ENCODE measurements around the gene CGB7. TPM values are rescaled to one million over a fixed set of nuclear protein-coding genes. Genes with fewer than 3 reads are reported as not detected.
A peak's percentile ranks its signal among the peaks of the same experiment; 100 is the strongest.

The CGB7 gene
- total RNA-seq, 4 donors from 2014 or later, result not detected

GRCh38 chr19:49101160-49101559 is 43.6 kb upstream of the CGB7 start:
- H3K4me1 ChIP-seq, result no peaks in the 10 kb centered on the region
- H3K4me3 ChIP-seq, result no peak overlapping the region
- H3K9me3 ChIP-seq, result no peaks in the 10 kb centered on the region
- no peaks in the 10 kb centered on the region for H3K27me3 ChIP-seq
- intact Hi-C loops (cut with DNase I; ENCODE audit: low total_unique reads), result no loop called here
- H3K27ac ChIP-seq, result no peak overlapping the region
- no peaks in the 10 kb centered on the region for H3K36me3 ChIP-seq
- no peak for DNase-seq
- no peak for TF ChIP-seq CTCF (IDR thresholded peaks at IDR 0.05)
- no peak for TF ChIP-seq POLR2A (IDR thresholded peaks at IDR 0.05)

DNA sequence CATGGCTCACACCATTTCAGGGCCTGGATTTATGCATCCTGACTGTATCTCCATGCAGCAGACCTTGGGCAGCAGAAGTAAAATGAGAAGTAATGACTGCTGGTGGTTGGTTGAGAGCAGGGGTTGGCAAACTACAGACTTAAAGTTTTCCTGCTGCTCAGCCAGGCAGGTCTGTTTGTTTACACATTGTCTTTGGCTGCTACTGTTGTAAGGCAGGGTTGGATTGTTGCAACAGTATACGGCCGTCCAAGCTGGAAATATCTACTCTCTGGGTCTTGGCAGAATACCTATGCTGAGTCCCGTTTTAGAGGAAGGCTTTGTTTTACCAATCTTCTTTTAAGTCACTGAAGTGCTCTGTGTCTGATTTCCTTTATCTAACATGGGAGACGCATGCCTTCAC is 41.2 kb upstream of the CGB7 start:
- no peak for DNase-seq
- Histone ChIP-seq H3K36me3 (no peaks in the 10 kb centered on the region), H3K4me3 (no peak overlapping the region), H3K27ac (no peak overlapping the region), H3K9me3 (no peaks in the 10 kb centered on the region), H3K4me1 (no peaks in the 10 kb centered on the region), H3K27me3 (no peaks in the 10 kb centered on the region)
- intact Hi-C loops (cut with DNase I; ENCODE audit: low total_unique reads), result loop anchor here (5.0 to 10.0 kb wide), 2 partner anchors 46 to 109 kb away; no protein-coding TSS in a partner anchor
- no peak for TF ChIP-seq POLR2A (IDR thresholded peaks at IDR 0.05)
- TF ChIP-seq CTCF (IDR thresholded peaks at IDR 0.05), result no peak

- intact Hi-C loops (cut with DNase I; ENCODE audit: low total_unique reads), result loop anchor here (5.0 to 10.0 kb wide), 2 partner anchors 47 to 110 kb away; no protein-coding TSS in a partner anchor
- no peaks in the 10 kb centered on the region for H3K27me3 ChIP-seq
- TF ChIP-seq POLR2A (IDR thresholded peaks at IDR 0.05) (no peak), CTCF (IDR thresholded peaks at IDR 0.05) (peak; percentile 92 to 99 (median 96))
- no peaks in the 10 kb centered on the region for H3K9me3 ChIP-seq
- peak; percentile 69 to 71 for DNase-seq
- H3K4me1 ChIP-seq, result no peaks in the 10 kb centered on the region
- H3K4me3 ChIP-seq, result no peak overlapping the region
- no peak overlapping the region for H3K27ac ChIP-seq
- no peaks in the 10 kb centered on the region for H3K36me3 ChIP-seq
Observed at GRCh38 chr19:49097453-49098288, 40.1 kb upstream of the CGB7 start.

DNA sequence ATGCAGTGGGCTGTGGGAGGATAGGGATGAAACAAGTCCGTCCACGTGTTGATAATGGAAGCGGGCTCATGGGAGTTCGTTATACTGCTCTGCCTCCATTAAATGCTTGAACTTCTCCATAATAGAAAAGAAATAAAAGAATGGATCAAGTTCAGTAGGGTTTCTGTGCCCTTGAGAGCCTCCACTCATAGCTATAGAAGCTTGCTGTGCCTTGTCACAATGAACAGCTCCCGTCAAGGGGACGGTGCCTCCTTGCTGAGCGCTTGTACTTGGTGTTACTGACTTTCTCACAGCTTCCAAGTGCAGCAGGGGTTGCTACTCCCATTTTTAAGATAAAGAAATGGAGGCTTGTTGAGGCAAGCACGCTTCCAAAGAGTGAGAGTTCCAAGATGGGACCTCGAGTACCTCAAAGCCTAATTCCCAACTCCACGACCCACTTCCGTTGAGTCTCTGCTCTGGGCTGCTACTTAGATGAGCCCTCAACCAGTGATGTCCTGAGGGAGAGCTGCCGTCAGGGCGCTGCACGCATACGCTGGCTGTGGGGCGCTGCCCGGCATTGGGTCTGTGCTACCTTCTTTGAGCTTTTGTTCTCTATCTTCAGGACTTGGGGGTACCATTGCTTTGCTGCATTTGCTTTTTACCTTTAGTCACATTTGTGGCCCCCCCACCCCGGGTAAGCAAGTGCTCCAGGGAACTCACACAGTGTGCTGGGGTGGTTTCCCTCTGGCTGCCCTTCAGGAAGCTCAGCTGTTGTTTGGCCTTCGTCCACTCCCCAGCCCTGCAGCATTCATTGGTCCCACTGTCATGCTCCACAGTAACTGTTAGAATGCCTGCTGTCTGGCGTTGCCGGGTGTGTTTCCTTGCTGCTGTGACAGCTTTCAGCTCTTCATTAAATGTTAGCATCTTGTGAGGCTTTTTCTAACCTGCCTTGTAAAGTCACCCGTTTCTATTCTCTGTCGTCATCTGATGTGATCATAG is 37.2 kb upstream of the CGB7 start:
- no peak overlapping the region for H3K27ac ChIP-seq
- intact Hi-C loops (cut with DNase I; ENCODE audit: low total_unique reads), result loop anchor here (5.0 to 10.0 kb wide), 2 partner anchors 50 to 113 kb away; no protein-coding TSS in a partner anchor
- TF ChIP-seq CTCF (IDR thresholded peaks at IDR 0.05) (no peak), POLR2A (IDR thresholded peaks at IDR 0.05) (no peak)
- no peak for DNase-seq
- H3K4me3 ChIP-seq, result no peak overlapping the region
- H3K9me3 ChIP-seq, result no peaks in the 10 kb centered on the region
- no peaks in the 10 kb centered on the region for H3K4me1 ChIP-seq
- no peaks in the 10 kb centered on the region for H3K36me3 ChIP-seq
- H3K27me3 ChIP-seq, result no peaks in the 10 kb centered on the region
